Urinary bladder (tissue), 4 donors: ENCODE data around the gene BCL11A. TPM values are rescaled to one million over a fixed set of nuclear protein-coding genes. Genes with fewer than 3 reads are reported as not detected.

Experiments used
- DNase-seq: peaks from one replicate; pipeline ENCODE4 v3.0.0-alpha.2; 2015; ENCODE audit errors: extremely low spot score
- H3K27ac ChIP-seq: one replicate; pipeline ENCODE4 v1.5.1; 2013; ENCODE audit warnings: low read depth, mild to moderate bottlenecking, moderate library complexity
- H3K36me3 ChIP-seq: one replicate; pipeline ENCODE4 v1.6.1; 2013; ENCODE audit warnings: mild to moderate bottlenecking, moderate library complexity; ENCODE audit not compliant: insufficient read depth
- H3K4me1 ChIP-seq: one replicate; pipeline ENCODE4 v1.6.1; 2013; ENCODE audit warnings: mild to moderate bottlenecking, moderate library complexity; ENCODE audit not compliant: insufficient read depth
- H3K4me3 ChIP-seq: one replicate; pipeline ENCODE4 v1.5.1; 2013; ENCODE audit warnings: low read depth, low read length
- WGBS: extraction: QIAGEN DNeasy Blood & Tissue Kit; methylation state at CpG from one replicate; pipeline ENCODE4 v1.1.7; 2013; 5-methylcytosine and 5-hydroxymethylcytosine counted together
- polyA plus RNA-seq: library from polyadenylated mRNA; stranded (reverse); fragments of 200-250 nt; gene quantifications from one replicate; pipeline ENCODE4 v1.2.3, GENCODE V29; 2013
- total RNA-seq: library from RNA; depleted of rRNA; stranded (reverse); fragments of >200 nt; gene quantifications from one replicate; pipeline ENCODE4 v1.2.3, GENCODE V29; 2014
- donor health status: healthy with polysubstance abuse.
- donor health status: healthy.

Gene BCL11A
- total and polyA plus RNA-seq, 2 donors, result 2.4 to 10.9 TPM

- Histone ChIP-seq H3K4me3 (no peak overlapping the region), H3K27ac (no peak overlapping the region), H3K4me1 (no peaks in the 10 kb centered on the region), H3K36me3 (no peaks in the 10 kb centered on the region)
- WGBS, result 74% methylated on average over 1 of the region's 1 CpG
- no peak for DNase-seq
Observed at GRCh38 chr2:60496475-60496874, 57.0 kb downstream of the BCL11A start.

GRCh38 chr2:60495041-60495625 is 58.3 kb downstream of the BCL11A start:
- Histone ChIP-seq H3K27ac (no peak overlapping the region), H3K4me1 (no peaks in the 10 kb centered on the region), H3K36me3 (no peaks in the 10 kb centered on the region), H3K4me3 (no peak overlapping the region)
- no peak for DNase-seq
- WGBS, result 86% methylated on average over 6 of the region's 6 CpGs

GRCh38 chr2:60493804-60494387 is 59.6 kb downstream of the BCL11A start:
- no peak overlapping the region for H3K27ac ChIP-seq
- WGBS, result 85% methylated on average over 4 of the region's 4 CpGs

GRCh38 chr2:60492548-60492947 is 60.9 kb downstream of the BCL11A start:
- 89% methylated on average over 4 of the region's 4 CpGs for WGBS
- no peak overlapping the region for H3K4me3 ChIP-seq
- no peaks in the 10 kb centered on the region for H3K36me3 ChIP-seq
- no peak overlapping the region for H3K27ac ChIP-seq
- no peak for DNase-seq
- H3K4me1 ChIP-seq, result no peaks in the 10 kb centered on the region

More at GRCh38 chr2:60493804-60494387, 59.6 kb downstream of the BCL11A start:
- Histone ChIP-seq H3K4me1 (no peaks in the 10 kb centered on the region), H3K36me3 (no peaks in the 10 kb centered on the region), H3K4me3 (no peak overlapping the region)
- DNase-seq, result no peak

- Histone ChIP-seq H3K4me3 (no peak overlapping the region), H3K36me3 (no peaks in the 10 kb centered on the region), H3K27ac (no peak overlapping the region), H3K4me1 (no peaks in the 10 kb centered on the region)
- WGBS, result 80% methylated on average over 4 of the region's 4 CpGs
- no peak for DNase-seq
Observed at GRCh38 chr2:60490848-60491247, 62.6 kb downstream of the BCL11A start.

GRCh38 chr2:60490441-60490840 is 63.0 kb downstream of the BCL11A start:
- H3K4me1 ChIP-seq, result no peaks in the 10 kb centered on the region
- no peak overlapping the region for H3K4me3 ChIP-seq
- no peak overlapping the region for H3K27ac ChIP-seq
- 98% methylated on average over 1 of the region's 1 CpG for WGBS
- H3K36me3 ChIP-seq, result no peaks in the 10 kb centered on the region
- DNase-seq, result no peak

- H3K4me3 ChIP-seq, result no peak overlapping the region
- no peaks in the 10 kb centered on the region for H3K36me3 ChIP-seq
- no peak overlapping the region for H3K27ac ChIP-seq
- no peak for DNase-seq
- no peaks in the 10 kb centered on the region for H3K4me1 ChIP-seq
- WGBS, result 82% methylated on average over 4 of the region's 4 CpGs
Observed at GRCh38 chr2:60489289-60489688, 64.2 kb downstream of the BCL11A start.

GRCh38 chr2:60488291-60488690 is 65.2 kb downstream of the BCL11A start:
- Histone ChIP-seq H3K4me1 (no peaks in the 10 kb centered on the region), H3K36me3 (no peaks in the 10 kb centered on the region), H3K4me3 (no peak overlapping the region), H3K27ac (no peak overlapping the region)
- no peak for DNase-seq
- 90% methylated on average over 3 of the region's 3 CpGs for WGBS

- H3K4me1 ChIP-seq, result no peaks in the 10 kb centered on the region
- no peaks in the 10 kb centered on the region for H3K36me3 ChIP-seq
- H3K27ac ChIP-seq, result no peak overlapping the region
- 87% methylated on average over 5 of the region's 5 CpGs for WGBS
- no peak for DNase-seq
- no peak overlapping the region for H3K4me3 ChIP-seq
Observed at GRCh38 chr2:60487174-60487573, 66.3 kb downstream of the BCL11A start.

GRCh38 chr2:60486551-60486950 is 66.9 kb downstream of the BCL11A start:
- Histone ChIP-seq H3K4me1 (no peaks in the 10 kb centered on the region), H3K36me3 (no peaks in the 10 kb centered on the region), H3K27ac (no peak overlapping the region), H3K4me3 (no peak overlapping the region)
- no peak for DNase-seq
- WGBS, result 91% methylated on average over 3 of the region's 3 CpGs

GRCh38 chr2:60486067-60486466 is 67.4 kb downstream of the BCL11A start:
- 91% methylated on average over 1 of the region's 1 CpG for WGBS
- Histone ChIP-seq H3K27ac (no peak overlapping the region), H3K4me3 (no peak overlapping the region), H3K4me1 (no peaks in the 10 kb centered on the region), H3K36me3 (no peaks in the 10 kb centered on the region)
- no peak for DNase-seq

GRCh38 chr2:60485550-60485949 is 67.9 kb downstream of the BCL11A start:
- Histone ChIP-seq H3K4me3 (no peak overlapping the region), H3K4me1 (no peaks in the 10 kb centered on the region), H3K36me3 (no peaks in the 10 kb centered on the region), H3K27ac (no peak overlapping the region)
- no peak for DNase-seq
- 75% methylated on average over 5 of the region's 5 CpGs for WGBS

GRCh38 chr2:60485055-60485454 is 68.4 kb downstream of the BCL11A start:
- WGBS, result 94% methylated on average over 4 of the region's 4 CpGs
- Histone ChIP-seq H3K27ac (no peak overlapping the region), H3K4me1 (no peaks in the 10 kb centered on the region), H3K36me3 (no peaks in the 10 kb centered on the region), H3K4me3 (no peak overlapping the region)
- no peak for DNase-seq

- H3K36me3 ChIP-seq, result no peaks in the 10 kb centered on the region
- no peak for DNase-seq
- WGBS, result 56% methylated on average over 7 of the region's 7 CpGs
- H3K27ac ChIP-seq, result no peak overlapping the region
- peaks cover 1% of the 10 kb centered on the region for H3K4me1 ChIP-seq
- H3K4me3 ChIP-seq, result no peak overlapping the region
Observed at GRCh38 chr2:60484133-60484645, 69.3 kb downstream of the BCL11A start.
